Esophagus muscularis mucosa (tissue), 4 donors: ENCODE measurements around the gene BANK1. TPM values are rescaled to one million over a fixed set of nuclear protein-coding genes. Genes with fewer than 3 reads are reported as not detected.

ENCODE experiments used
- DNase-seq: peaks from one replicate; pipeline ENCODE4 v3.0.0-alpha.2; 2017; ENCODE audit errors: extremely low spot score
- H3K27ac ChIP-seq, 4 donors: fragments of 200-600 bp; sonication (generic); replicated peaks in 1 of 4; 1 replicate in 3 of 4; 2 replicates in 1 of 4; pipeline ENCODE4 v1.5.1; 2016 to 2019; ENCODE audit warnings: mild to moderate bottlenecking in 1 of 4
- H3K27me3 ChIP-seq, 4 donors: fragments of 200-600 bp; sonication (generic); one replicate each; pipeline versions ENCODE4 v1.5.1 to v1.6.0; 2016 to 2019
- H3K36me3 ChIP-seq, 4 donors: fragments of 200-600 bp; sonication (generic); one replicate each; pipeline ENCODE4 v1.5.1; 2016 to 2019
- H3K4me1 ChIP-seq, 4 donors: fragments of 200-600 bp; sonication (generic); one replicate each; pipeline ENCODE4 v1.5.1; 2016 to 2019
- H3K4me3 ChIP-seq, 4 donors: fragments of 200-600 bp; sonication (generic); 1 replicate in 2 of 4; 2 replicates in 2 of 4; pipeline ENCODE4 v1.5.1; 2016 to 2019; ENCODE audit warnings: mild to moderate bottlenecking in 4 of 4, moderate library complexity in 1 of 4
- H3K9me3 ChIP-seq, 4 donors: fragments of 200-600 bp; sonication (generic); 1 replicate in 3 of 4; 2 replicates in 1 of 4; pipeline ENCODE4 v1.5.1; 2016 to 2019
- CTCF ChIP-seq, 3 experiments: fragments of 200-600 bp in 2 of 3; fragments of 450-650 bp in 1 of 3; sonication (generic) in 2 of 3; IDR thresholded peaks; one replicate each; pipeline ENCODE4 v1.5.1; 2017 to 2019; ENCODE audit warnings: antibody characterized with exemption in 3 of 3, mild to moderate bottlenecking in 2 of 3, moderate library complexity in 1 of 3
- EP300 ChIP-seq: sonication (generic); formaldehyde crosslinking; IDR thresholded peaks from one replicate; pipeline ENCODE4 v1.6.1; 2017; ENCODE audit warnings: antibody characterized with exemption
- POLR2A ChIP-seq: fragments of 450-650 bp; IDR thresholded peaks from one replicate; pipeline ENCODE4 v1.6.1; 2017; ENCODE audit warnings: antibody characterized with exemption, moderate library complexity, mild to moderate bottlenecking, low read depth
- POLR2AphosphoS5 ChIP-seq, 2 donors: sonication (generic); formaldehyde crosslinking; IDR thresholded peaks; one replicate each; pipeline ENCODE4 v1.6.1; 2017; ENCODE audit warnings: antibody characterized with exemption in 2 of 2
- WGBS: methylation state at CpG from one replicate; pipeline ENCODE4 v1.1.5; 2018; 5-methylcytosine and 5-hydroxymethylcytosine counted together
- intact Hi-C: fragments of 100-400 bp; cut with DNase I; formaldehyde crosslinking; loops from one replicate; pipeline ENCODE4 v1.15.1; 2023
- total RNA-seq, 4 donors: library from RNA; depleted of rRNA; stranded (reverse); fragments of >200 nt; gene quantifications; one replicate each; pipeline versions ENCODE4 v1.1.0 to v1.2.1, GENCODE V29; 2016

The BANK1 gene
- total RNA-seq, 4 donors from 2014 or later = 0.45 to 2.7 (median 0.96) TPM

GRCh38 chr4:102080184-102080583 lies 289.7 kb downstream of the BANK1 start:
- Histone ChIP-seq H3K4me3 (no peak overlapping the region), H3K36me3 (no peaks in the 10 kb centered on the region), H3K27me3 (no peaks in the 10 kb centered on the region), H3K4me1 (no peaks in the 10 kb centered on the region), H3K9me3 (no peaks in the 10 kb centered on the region), H3K27ac (no peak overlapping the region)
- 81% methylated on average over 2 of the region's 2 CpGs for WGBS
- no peak for DNase-seq
- TF ChIP-seq CTCF (IDR thresholded peaks at IDR 0.05) = no peak
- intact Hi-C loops = no loop called here

GRCh38 chr4:102089850-102090621 lies 299.5 kb downstream of the BANK1 start:
- no peak for DNase-seq
- H3K4me1 ChIP-seq = no peaks in the 10 kb centered on the region
- no peaks in the 10 kb centered on the region for H3K9me3 ChIP-seq
- no peak overlapping the region for H3K4me3 ChIP-seq
- no peaks in the 10 kb centered on the region for H3K36me3 ChIP-seq
- intact Hi-C loops = no loop called here
- H3K27ac ChIP-seq = no peak overlapping the region
- H3K27me3 ChIP-seq = no peaks in the 10 kb centered on the region
- 79% methylated on average over 5 of the region's 5 CpGs for WGBS
- TF ChIP-seq EP300 = no peak

- TF ChIP-seq EP300 (no peak), CTCF (IDR thresholded peaks at IDR 0.05) (no peak), POLR2AphosphoS5 (IDR thresholded peaks at IDR 0.05) (no peak), POLR2A (no peak)
- no peak overlapping the region for H3K27ac ChIP-seq
- H3K36me3 ChIP-seq = no peaks in the 10 kb centered on the region
- H3K4me1 ChIP-seq = no peaks in the 10 kb centered on the region
- 95% methylated on average over 3 of the region's 3 CpGs for WGBS
- no peak for DNase-seq
- no peaks in the 10 kb centered on the region for H3K27me3 ChIP-seq
- intact Hi-C loops = no loop called here
- H3K4me3 ChIP-seq = no peak overlapping the region
- no peaks in the 10 kb centered on the region for H3K9me3 ChIP-seq
These were observed 301.1 kb downstream of the BANK1 start for GRCh38 chr4:102091656-102092055.

- TF ChIP-seq EP300 (no peak), CTCF (IDR thresholded peaks at IDR 0.05) (no peak), POLR2AphosphoS5 (IDR thresholded peaks at IDR 0.05) (no peak), POLR2A (no peak)
- intact Hi-C loops = no loop called here
- no peak for DNase-seq
- Histone ChIP-seq H3K36me3 (no peaks in the 10 kb centered on the region), H3K27me3 (no peaks in the 10 kb centered on the region), H3K9me3 (no peaks in the 10 kb centered on the region), H3K4me1 (no peaks in the 10 kb centered on the region), H3K27ac (no peak overlapping the region), H3K4me3 (no peak overlapping the region)
- 46% methylated on average over 1 of the region's 1 CpG for WGBS
These were observed 304.0 kb downstream of the BANK1 start for GRCh38 chr4:102094481-102094880.

GRCh38 chr4:102103368-102103767 lies 312.8 kb downstream of the BANK1 start:
- no peak for DNase-seq
- TF ChIP-seq EP300 (no peak), CTCF (IDR thresholded peaks at IDR 0.05) (no peak), POLR2A (no peak), POLR2AphosphoS5 (IDR thresholded peaks at IDR 0.05) (no peak)
- H3K27ac ChIP-seq = no peak overlapping the region
- intact Hi-C loops = no loop called here
- no peak overlapping the region for H3K4me3 ChIP-seq
- H3K27me3 ChIP-seq = no peaks in the 10 kb centered on the region
- H3K4me1 ChIP-seq = no peaks in the 10 kb centered on the region
- peaks cover 0 to 24% (median 21%) of the 10 kb centered on the region in 4 donors for H3K9me3 ChIP-seq
- no peaks in the 10 kb centered on the region for H3K36me3 ChIP-seq
- WGBS = 69% methylated on average over 3 of the region's 3 CpGs
